MCF 10A (cell line): ENCODE data around the gene ACOT11. TPM values are rescaled to one million over a fixed set of nuclear protein-coding genes. Genes with fewer than 3 reads are reported as not detected.

ENCODE experiments used
- BruUV-seq: library from RNA; stranded (reverse); fragments of 400-500 nt; replicated peaks from 2 replicates; lab custom pipeline; 2021; lab: Mats Ljungman, UMichigan
- CTCF ChIA-PET: fragments of 300-600 bp; sonication (Branson Sonifier 250); formaldehyde crosslinking; extraction: SDS; loops from one replicate; lab custom pipeline; 2021; ENCODE audit warnings: antibody characterized with exemption, inconsistent platforms; lab: Yijun Ruan, JAX
- POLR2A ChIA-PET: fragments of 300-600, 350-650 bp; sonication (Branson Sonifier 250); formaldehyde crosslinking; extraction: SDS; loops from one replicate; lab custom pipeline; 2020; ENCODE audit warnings: antibody characterized with exemption, inconsistent platforms; lab: Yijun Ruan, JAX
- DNase-seq: peaks from one replicate; pipeline ENCODE4 v3.0.0-alpha.2; 2018; ENCODE audit not compliant: unreplicated experiment
- H3K27ac Mint-ChIP-seq: one replicate; pipeline ENCODE4 v1.8.0; 2022; ENCODE audit warnings: mild to moderate bottlenecking, low read depth, mixed read lengths; ENCODE audit not compliant: unreplicated experiment
- H3K27me3 Mint-ChIP-seq: one replicate; pipeline ENCODE4 v1.8.0; 2022; ENCODE audit warnings: mixed read lengths; ENCODE audit not compliant: insufficient read depth, unreplicated experiment
- H3K36me3 Mint-ChIP-seq: one replicate; pipeline ENCODE4 v1.8.0; 2022; ENCODE audit warnings: mild to moderate bottlenecking, moderate library complexity, mixed read lengths; ENCODE audit not compliant: insufficient read depth, unreplicated experiment
- H3K4me1 Mint-ChIP-seq: one replicate; pipeline ENCODE4 v1.8.0; 2022; ENCODE audit warnings: mixed read lengths; ENCODE audit not compliant: insufficient read depth, unreplicated experiment
- H3K4me3 Mint-ChIP-seq: one replicate; pipeline ENCODE4 v1.8.0; 2022; ENCODE audit warnings: mild to moderate bottlenecking, moderate library complexity, mixed read lengths; ENCODE audit not compliant: unreplicated experiment
- H3K9me3 Mint-ChIP-seq: one replicate; pipeline ENCODE4 v1.8.0; 2022; ENCODE audit warnings: mixed read lengths; ENCODE audit not compliant: unreplicated experiment
- intact Hi-C: fragments of 100-400 bp; cut with micrococcal nuclease; formaldehyde crosslinking; loops from 2 replicates; pipeline ENCODE4 v1.14.1; 2022
- total RNA-seq: library from RNA; stranded (reverse); gene quantifications from 2 replicates; pipeline ENCODE4 v1.2.3, GENCODE V29; 2022
- TF ChIP-seq, protein P1 (sequence below): fragments of 200-600 bp; IDR thresholded peaks from one replicate; pipeline ENCODE4 v1.8.0; 2022; ENCODE audit warnings: antibody characterized with exemption, mild to moderate bottlenecking; ENCODE audit not compliant: unreplicated experiment

ACOT11 gene
- total RNA-seq, 1 experiment from 2014 or later, result 5.3 TPM

DNA sequence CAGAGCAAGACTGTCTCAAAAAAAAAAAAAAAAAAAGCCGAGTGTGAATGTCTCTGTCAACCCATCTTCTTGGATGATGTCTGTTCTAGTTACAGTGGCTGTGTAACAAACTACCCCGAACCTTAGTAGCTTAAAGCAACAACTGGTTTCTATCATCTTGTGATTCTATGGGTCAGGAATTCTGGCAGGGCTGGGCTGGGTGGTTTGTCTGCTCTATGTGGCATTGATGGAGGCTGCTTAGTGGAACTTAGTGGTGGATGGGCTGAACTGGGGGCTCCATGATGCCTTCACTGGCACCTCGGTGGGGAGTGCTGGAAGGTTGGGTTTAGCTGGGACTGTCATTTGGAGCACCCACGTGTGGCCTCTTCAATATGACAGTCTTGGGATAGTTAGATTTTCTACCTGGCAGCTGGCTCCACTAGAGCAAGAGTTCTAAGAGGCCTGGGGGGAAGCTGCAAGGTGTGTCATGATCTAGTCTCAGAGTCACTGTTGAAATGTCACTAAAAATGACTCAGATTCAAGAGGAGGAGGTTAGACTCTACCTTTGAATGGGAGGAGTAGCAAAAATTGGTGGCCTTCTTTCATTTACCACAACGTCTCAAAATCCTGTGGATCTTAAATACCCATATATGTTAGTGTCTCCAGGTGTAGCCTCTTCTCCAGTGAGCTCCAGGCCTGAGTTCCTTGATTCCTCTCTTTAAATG is 18.6 kb downstream of the ACOT11 start:
- DNase-seq, result no peak
- Mint-ChIP-seq H3K4me3 (no peak overlapping the region), H3K27ac (peak overlapping the region; percentile 76), H3K4me1 (peaks cover 44% of the 10 kb centered on the region), H3K27me3 (no peaks in the 10 kb centered on the region), H3K36me3 (no peaks in the 10 kb centered on the region), H3K9me3 (no peaks in the 10 kb centered on the region)
- intact Hi-C loops, result no loop called here
- BruUV-seq, result no TSS peak
- ChIA-PET POLR2A (interaction anchor here (0.7 to 5.1 kb wide), 8 partner anchors 11 to 514 kb away, joined by 3 to 33 read pairs (median 6); partner anchors contain the start of genes TCEANC2, TMEM59 and TTC4), CTCF (interaction anchor here (0.7 to 2.5 kb wide), 6 partner anchors 8 to 485 kb away, joined by 3 to 11 read pairs (median 4); partner anchors contain the start of gene ACOT11)
- TF ChIP-seq, protein P1, sequence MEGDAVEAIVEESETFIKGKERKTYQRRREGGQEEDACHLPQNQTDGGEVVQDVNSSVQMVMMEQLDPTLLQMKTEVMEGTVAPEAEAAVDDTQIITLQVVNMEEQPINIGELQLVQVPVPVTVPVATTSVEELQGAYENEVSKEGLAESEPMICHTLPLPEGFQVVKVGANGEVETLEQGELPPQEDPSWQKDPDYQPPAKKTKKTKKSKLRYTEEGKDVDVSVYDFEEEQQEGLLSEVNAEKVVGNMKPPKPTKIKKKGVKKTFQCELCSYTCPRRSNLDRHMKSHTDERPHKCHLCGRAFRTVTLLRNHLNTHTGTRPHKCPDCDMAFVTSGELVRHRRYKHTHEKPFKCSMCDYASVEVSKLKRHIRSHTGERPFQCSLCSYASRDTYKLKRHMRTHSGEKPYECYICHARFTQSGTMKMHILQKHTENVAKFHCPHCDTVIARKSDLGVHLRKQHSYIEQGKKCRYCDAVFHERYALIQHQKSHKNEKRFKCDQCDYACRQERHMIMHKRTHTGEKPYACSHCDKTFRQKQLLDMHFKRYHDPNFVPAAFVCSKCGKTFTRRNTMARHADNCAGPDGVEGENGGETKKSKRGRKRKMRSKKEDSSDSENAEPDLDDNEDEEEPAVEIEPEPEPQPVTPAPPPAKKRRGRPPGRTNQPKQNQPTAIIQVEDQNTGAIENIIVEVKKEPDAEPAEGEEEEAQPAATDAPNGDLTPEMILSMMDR, result no peak

DNA sequence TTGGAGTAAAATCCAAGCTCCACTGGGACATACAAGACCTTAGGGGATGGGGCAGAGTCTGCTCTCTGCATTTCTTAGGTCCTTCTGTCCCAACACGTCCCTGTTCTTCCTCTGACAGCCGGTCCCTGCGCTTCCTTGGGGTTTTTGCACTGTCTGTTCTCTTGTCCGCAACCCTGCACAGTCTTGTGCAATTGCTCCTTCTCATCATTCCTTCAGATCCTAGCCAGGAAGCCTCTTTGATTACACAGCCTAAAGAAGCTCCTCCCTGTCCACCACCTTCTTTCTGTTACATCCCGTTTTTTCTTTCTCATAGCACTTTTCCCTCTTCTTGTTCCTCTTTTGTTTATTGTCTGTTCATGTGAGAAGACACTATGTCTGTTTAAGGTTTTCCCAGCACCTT is 19.9 kb downstream of the ACOT11 start:
- peak; percentile 82 for DNase-seq
- peak overlapping the region; percentile 69 for H3K4me3 Mint-ChIP-seq
- peak overlapping the region; percentile 76 for H3K27ac Mint-ChIP-seq
- H3K27me3 Mint-ChIP-seq, result no peaks in the 10 kb centered on the region
- no peaks in the 10 kb centered on the region for H3K9me3 Mint-ChIP-seq
- BruUV-seq, result no TSS peak
- no peaks in the 10 kb centered on the region for H3K36me3 Mint-ChIP-seq
- intact Hi-C loops, result no loop called here
- TF ChIP-seq, protein P1, result no peak
- CTCF ChIA-PET, result interaction anchor here (0.6 to 1.9 kb wide), 4 partner anchors 10 to 65 kb away, joined by 3 to 8 read pairs (median 4); no protein-coding TSS in a partner anchor
- peaks cover 52% of the 10 kb centered on the region for H3K4me1 Mint-ChIP-seq
- POLR2A ChIA-PET, result interaction anchor here (0.6 to 5.1 kb wide), 5 partner anchors 13 to 643 kb away, joined by 3 to 33 read pairs (median 7); partner anchors contain the start of genes TCEANC2 and TMEM59

DNA sequence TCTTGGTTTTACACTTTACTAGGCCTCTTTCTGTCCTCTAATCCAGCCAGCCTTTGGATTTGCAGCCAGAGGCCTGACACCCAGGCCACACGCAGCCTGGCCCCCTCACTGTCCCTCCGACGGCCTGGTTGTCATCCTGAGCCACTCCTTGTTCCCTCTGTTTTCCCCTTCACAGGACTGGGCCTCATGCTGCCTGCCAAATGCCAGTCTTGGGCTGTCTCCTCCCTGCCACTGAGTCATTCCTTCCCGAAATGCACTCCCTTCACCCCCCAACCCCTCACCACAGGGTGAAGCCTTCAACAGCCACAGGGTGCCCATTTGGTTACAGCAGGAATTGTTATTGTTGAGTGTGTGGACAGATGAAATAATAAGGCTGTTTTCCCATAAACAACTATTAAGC is 21.3 kb downstream of the ACOT11 start:
- no peaks in the 10 kb centered on the region for H3K9me3 Mint-ChIP-seq
- peak overlapping the region; percentile 35 for H3K4me3 Mint-ChIP-seq
- BruUV-seq, result no TSS peak
- H3K36me3 Mint-ChIP-seq, result no peaks in the 10 kb centered on the region
- no peaks in the 10 kb centered on the region for H3K27me3 Mint-ChIP-seq
- peaks cover 48% of the 10 kb centered on the region for H3K4me1 Mint-ChIP-seq
- ChIA-PET POLR2A (interaction anchor here (0.6 to 3.6 kb wide), 6 partner anchors 21 to 517 kb away, joined by 3 to 33 read pairs (median 4); partner anchors contain the start of genes CYB5RL, MRPL37, TCEANC2 and TMEM59), CTCF (interaction anchor here (0.6 kb wide), 1 partner anchor 476 kb away, joined by 3 read pairs; no protein-coding TSS in a partner anchor)
- intact Hi-C loops, result no loop called here
- TF ChIP-seq, protein P1, result no peak
- peak; percentile 84 for DNase-seq
- peak overlapping the region; percentile 90 for H3K27ac Mint-ChIP-seq

DNA sequence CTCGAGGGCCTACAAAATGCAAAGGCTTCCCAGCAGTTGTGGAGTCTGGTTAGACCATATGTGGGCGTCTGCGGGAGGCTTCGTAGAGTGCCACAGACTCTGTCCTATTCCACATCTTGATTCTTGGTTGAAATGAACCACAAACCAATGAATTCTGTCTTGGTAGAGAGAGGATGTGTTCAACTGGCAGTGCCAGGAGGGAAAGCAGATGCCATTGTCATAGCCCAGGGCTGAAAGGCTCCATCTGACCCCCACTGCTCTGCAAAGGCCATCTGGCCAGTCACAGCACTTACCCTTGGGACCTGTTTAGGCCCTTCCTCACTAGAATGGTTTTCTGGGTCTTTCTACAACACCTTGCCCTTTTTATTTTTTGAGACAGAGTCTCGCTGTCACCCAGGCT is 22.1 kb downstream of the ACOT11 start:
- peak overlapping the region; percentile 90 for H3K27ac Mint-ChIP-seq
- intact Hi-C loops, result no loop called here
- no peak overlapping the region for H3K4me3 Mint-ChIP-seq
- no peaks in the 10 kb centered on the region for H3K9me3 Mint-ChIP-seq
- ChIA-PET CTCF (no interaction called here), POLR2A (interaction anchor here (0.6 to 3.6 kb wide), 2 partner anchors 18 to 27 kb away, joined by 4 to 33 read pairs; no protein-coding TSS in a partner anchor)
- H3K27me3 Mint-ChIP-seq, result no peaks in the 10 kb centered on the region
- BruUV-seq, result no TSS peak
- H3K4me1 Mint-ChIP-seq, result peaks cover 50% of the 10 kb centered on the region
- no peaks in the 10 kb centered on the region for H3K36me3 Mint-ChIP-seq
- no peak for DNase-seq
- TF ChIP-seq, protein P1, result no peak
